Activated CD8-positive, alpha-beta memory T cell treated with anti-CD3 and anti-CD28 coated beads, Interleukin-2, amount 50 U/mL, for 24 hours (primary cell): ENCODE data around the gene EEF2KMT.

ENCODE experiments used
- DNase-seq: peaks from one replicate; pipeline ENCODE4 v3.0.0-alpha.2; 2020; ENCODE audit errors: extremely low read depth

Gene EEF2KMT

GRCh38 chr16:5041600-5042133 lies 55.9 kb downstream of the EEF2KMT start:
- DNase-seq: no peak

- DNase-seq: no peak
Measured at GRCh38 chr16:5040451-5040850, 57.1 kb downstream of the EEF2KMT start.

GRCh38 chr16:5036228-5037156 lies 61.1 kb downstream of the EEF2KMT start:
- no peak for DNase-seq

GRCh38 chr16:5035909-5036227 lies 61.7 kb downstream of the EEF2KMT start:
- DNase-seq: no peak
